Esophagus muscularis mucosa (tissue), 4 donors: ENCODE results near the gene BACE2. TPM values are rescaled to one million over a fixed set of nuclear protein-coding genes. Genes with fewer than 3 reads are reported as not detected.

ENCODE experiments used
- DNase-seq: peaks from one replicate; pipeline ENCODE4 v3.0.0-alpha.2; 2017; ENCODE audit errors: extremely low spot score
- H3K27ac ChIP-seq, 4 donors: fragments of 200-600 bp; sonication (generic); replicated peaks in 1 of 4; 1 replicate in 3 of 4; 2 replicates in 1 of 4; pipeline ENCODE4 v1.5.1; 2016 to 2019; ENCODE audit warnings: mild to moderate bottlenecking in 1 of 4
- H3K27me3 ChIP-seq, 4 donors: fragments of 200-600 bp; sonication (generic); one replicate each; pipeline versions ENCODE4 v1.5.1 to v1.6.0; 2016 to 2019
- H3K36me3 ChIP-seq, 4 donors: fragments of 200-600 bp; sonication (generic); one replicate each; pipeline ENCODE4 v1.5.1; 2016 to 2019
- H3K4me1 ChIP-seq, 4 donors: fragments of 200-600 bp; sonication (generic); one replicate each; pipeline ENCODE4 v1.5.1; 2016 to 2019
- H3K4me3 ChIP-seq, 4 donors: fragments of 200-600 bp; sonication (generic); 1 replicate in 2 of 4; 2 replicates in 2 of 4; pipeline ENCODE4 v1.5.1; 2016 to 2019; ENCODE audit warnings: mild to moderate bottlenecking in 4 of 4, moderate library complexity in 1 of 4
- H3K9me3 ChIP-seq, 4 donors: fragments of 200-600 bp; sonication (generic); 1 replicate in 3 of 4; 2 replicates in 1 of 4; pipeline ENCODE4 v1.5.1; 2016 to 2019
- EP300 ChIP-seq: sonication (generic); formaldehyde crosslinking; IDR thresholded peaks from one replicate; pipeline ENCODE4 v1.6.1; 2017; ENCODE audit warnings: antibody characterized with exemption
- POLR2A ChIP-seq: fragments of 450-650 bp; IDR thresholded peaks from one replicate; pipeline ENCODE4 v1.6.1; 2017; ENCODE audit warnings: antibody characterized with exemption, moderate library complexity, mild to moderate bottlenecking, low read depth
- POLR2AphosphoS5 ChIP-seq, 2 donors: sonication (generic); formaldehyde crosslinking; IDR thresholded peaks; one replicate each; pipeline ENCODE4 v1.6.1; 2017; ENCODE audit warnings: antibody characterized with exemption in 2 of 2
- WGBS: methylation state at CpG from one replicate; pipeline ENCODE4 v1.1.5; 2018; 5-methylcytosine and 5-hydroxymethylcytosine counted together
- intact Hi-C: fragments of 100-400 bp; cut with DNase I; formaldehyde crosslinking; loops from one replicate; pipeline ENCODE4 v1.15.1; 2023
- total RNA-seq, 4 donors: library from RNA; depleted of rRNA; stranded (reverse); fragments of >200 nt; gene quantifications; one replicate each; pipeline versions ENCODE4 v1.1.0 to v1.2.1, GENCODE V29; 2016
- TF ChIP-seq, protein P1 (sequence below), 3 experiments: fragments of 200-600 bp in 2 of 3; fragments of 450-650 bp in 1 of 3; sonication (generic) in 2 of 3; IDR thresholded peaks; one replicate each; pipeline ENCODE4 v1.5.1; 2017 to 2019; ENCODE audit warnings: antibody characterized with exemption in 3 of 3, mild to moderate bottlenecking in 2 of 3, moderate library complexity in 1 of 3

Gene BACE2
- total RNA-seq, 4 donors from 2014 or later = 44.9 to 61.6 (median 58.2) TPM

DNA sequence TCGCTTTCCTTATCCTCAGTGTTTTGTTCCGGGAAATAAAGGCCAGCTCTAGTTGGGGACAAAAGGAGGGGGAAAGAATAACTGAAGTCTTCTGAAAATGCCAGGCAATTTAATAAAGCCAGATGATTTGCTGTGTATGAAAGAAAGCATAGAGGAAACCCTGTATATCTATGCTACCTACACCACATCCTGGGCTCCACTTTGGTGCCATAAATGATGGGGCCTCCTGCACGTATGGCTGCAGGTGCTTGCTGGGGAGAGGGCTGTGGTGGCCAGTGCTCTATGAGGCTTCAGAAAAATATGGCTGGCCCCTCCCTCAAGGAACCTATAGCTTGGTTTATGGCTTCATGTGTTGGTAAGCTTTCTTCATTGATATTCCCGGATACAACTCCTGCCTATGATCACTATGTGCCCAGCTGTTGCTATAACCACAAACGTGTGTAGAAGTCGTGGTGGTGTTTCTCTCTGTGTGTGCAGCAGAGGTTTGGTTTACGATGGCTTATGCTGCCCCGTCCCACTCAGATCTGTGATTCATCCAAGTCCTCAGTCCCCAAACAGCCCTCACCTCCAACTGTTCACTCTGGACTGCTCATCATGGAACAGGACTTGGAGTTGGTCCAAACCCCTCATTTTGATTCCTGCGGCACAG is 59.5 kb downstream of the BACE2 start:
- no peaks in the 10 kb centered on the region for H3K9me3 ChIP-seq
- no peak overlapping the region for H3K4me3 ChIP-seq
- H3K27me3 ChIP-seq = no peaks in the 10 kb centered on the region
- H3K4me1 ChIP-seq = no peaks in the 10 kb centered on the region
- 84% methylated on average over 9 of the region's 9 CpGs for WGBS
- DNase-seq = no peak
- intact Hi-C loops = no loop called here
- no peak overlapping the region for H3K27ac ChIP-seq
- H3K36me3 ChIP-seq = peaks cover 0 to 45% (median 32%) of the 10 kb centered on the region in 4 donors
- no peak for TF ChIP-seq POLR2A

GRCh38 chr21:41228006-41228370 is 60.0 kb downstream of the BACE2 start:
- 97% methylated on average over 5 of the region's 5 CpGs for WGBS
- intact Hi-C loops = no loop called here
- Histone ChIP-seq H3K36me3 (peaks cover 0 to 45% (median 32%) of the 10 kb centered on the region in 4 donors), H3K27ac (no peak overlapping the region), H3K9me3 (no peaks in the 10 kb centered on the region), H3K4me1 (no peaks in the 10 kb centered on the region), H3K4me3 (no peak overlapping the region), H3K27me3 (no peaks in the 10 kb centered on the region)
- DNase-seq = no peak
- TF ChIP-seq POLR2A (no peak), EP300 (no peak), POLR2AphosphoS5 (IDR thresholded peaks at IDR 0.05) (no peak)
- TF ChIP-seq, protein P1, sequence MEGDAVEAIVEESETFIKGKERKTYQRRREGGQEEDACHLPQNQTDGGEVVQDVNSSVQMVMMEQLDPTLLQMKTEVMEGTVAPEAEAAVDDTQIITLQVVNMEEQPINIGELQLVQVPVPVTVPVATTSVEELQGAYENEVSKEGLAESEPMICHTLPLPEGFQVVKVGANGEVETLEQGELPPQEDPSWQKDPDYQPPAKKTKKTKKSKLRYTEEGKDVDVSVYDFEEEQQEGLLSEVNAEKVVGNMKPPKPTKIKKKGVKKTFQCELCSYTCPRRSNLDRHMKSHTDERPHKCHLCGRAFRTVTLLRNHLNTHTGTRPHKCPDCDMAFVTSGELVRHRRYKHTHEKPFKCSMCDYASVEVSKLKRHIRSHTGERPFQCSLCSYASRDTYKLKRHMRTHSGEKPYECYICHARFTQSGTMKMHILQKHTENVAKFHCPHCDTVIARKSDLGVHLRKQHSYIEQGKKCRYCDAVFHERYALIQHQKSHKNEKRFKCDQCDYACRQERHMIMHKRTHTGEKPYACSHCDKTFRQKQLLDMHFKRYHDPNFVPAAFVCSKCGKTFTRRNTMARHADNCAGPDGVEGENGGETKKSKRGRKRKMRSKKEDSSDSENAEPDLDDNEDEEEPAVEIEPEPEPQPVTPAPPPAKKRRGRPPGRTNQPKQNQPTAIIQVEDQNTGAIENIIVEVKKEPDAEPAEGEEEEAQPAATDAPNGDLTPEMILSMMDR (IDR thresholded peaks at IDR 0.05) = no peak

GRCh38 chr21:41228492-41228891 is 60.5 kb downstream of the BACE2 start:
- intact Hi-C loops = no loop called here
- no peak overlapping the region for H3K4me3 ChIP-seq
- 89% methylated on average over 5 of the region's 5 CpGs for WGBS
- DNase-seq = no peak
- no peaks in the 10 kb centered on the region for H3K27me3 ChIP-seq
- TF ChIP-seq POLR2AphosphoS5 (IDR thresholded peaks at IDR 0.05) (no peak), EP300 (no peak), POLR2A (no peak)
- TF ChIP-seq, protein P1 (IDR thresholded peaks at IDR 0.05) = no peak
- peaks cover 0 to 45% (median 32%) of the 10 kb centered on the region in 4 donors for H3K36me3 ChIP-seq
- H3K9me3 ChIP-seq = no peaks in the 10 kb centered on the region
- no peak overlapping the region for H3K27ac ChIP-seq
- H3K4me1 ChIP-seq = no peaks in the 10 kb centered on the region

DNA sequence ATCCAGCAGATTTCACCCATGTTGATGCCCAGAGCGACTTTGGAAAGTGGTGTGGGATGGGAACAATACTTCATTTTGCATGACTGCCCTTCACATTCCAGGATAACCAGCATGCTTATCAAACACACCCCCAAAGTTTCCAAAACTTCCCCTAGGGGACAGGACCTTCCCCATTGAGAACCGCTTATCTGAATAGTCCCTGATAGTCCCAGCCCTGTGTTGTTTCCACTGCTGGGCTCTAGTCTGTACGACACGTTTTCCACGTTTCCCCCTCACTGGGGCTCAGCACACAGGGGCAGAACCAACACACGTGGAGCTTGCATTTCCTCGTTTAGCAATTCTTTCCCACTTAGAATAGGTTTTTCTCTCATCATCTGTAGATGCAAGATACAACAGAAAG is 61.0 kb downstream of the BACE2 start:
- WGBS = 82% methylated on average over 7 of the region's 7 CpGs
- intact Hi-C loops = no loop called here

DNA sequence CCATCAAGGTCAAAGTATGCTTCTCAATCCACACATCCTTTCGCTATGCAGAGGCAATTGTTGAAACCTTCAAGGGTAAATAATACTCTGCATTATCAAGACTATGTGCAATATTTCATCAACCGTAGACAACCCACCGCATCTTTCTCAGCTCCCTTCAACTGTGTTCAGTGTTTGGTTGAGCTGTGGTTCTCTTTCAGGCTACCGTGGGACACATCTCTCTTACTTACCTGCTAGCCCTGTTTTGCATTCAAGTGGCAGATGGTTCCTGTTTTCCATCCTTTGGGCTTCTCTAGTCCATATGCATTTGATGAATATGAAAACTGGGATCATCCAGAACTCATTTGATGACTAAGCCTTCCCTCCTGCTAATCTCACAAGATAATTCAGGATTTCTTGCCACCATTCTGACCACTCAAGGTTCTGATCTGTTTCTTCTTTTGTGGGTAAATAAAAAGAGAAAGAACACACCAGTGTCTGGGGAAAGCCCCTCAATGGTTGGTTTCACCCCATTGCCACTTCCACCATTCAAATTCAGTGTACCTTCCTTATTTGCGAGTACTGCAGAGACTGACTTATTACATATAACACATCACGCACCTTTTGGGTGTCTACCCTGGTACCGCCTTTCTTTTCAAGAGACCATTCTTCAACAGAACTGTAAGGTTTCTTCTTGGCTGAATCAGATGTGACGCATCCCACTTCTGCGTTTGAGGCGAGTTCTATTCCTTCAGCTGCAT is 61.7 kb downstream of the BACE2 start:
- intact Hi-C loops = no loop called here
- TF ChIP-seq POLR2A (no peak), EP300 (no peak), POLR2AphosphoS5 (IDR thresholded peaks at IDR 0.05) (no peak)
- TF ChIP-seq, protein P1 (IDR thresholded peaks at IDR 0.05) = no peak
- DNase-seq = no peak
- WGBS = 95% methylated on average over 10 of the region's 10 CpGs
- no peaks in the 10 kb centered on the region for H3K9me3 ChIP-seq
- peaks cover 0 to 45% (median 32%) of the 10 kb centered on the region in 4 donors for H3K36me3 ChIP-seq
- H3K4me1 ChIP-seq = no peaks in the 10 kb centered on the region
- no peak overlapping the region for H3K27ac ChIP-seq
- H3K27me3 ChIP-seq = no peaks in the 10 kb centered on the region
- no peak overlapping the region for H3K4me3 ChIP-seq

More for the DNA sequence above, 61.0 kb downstream of the BACE2 start:
- Histone ChIP-seq H3K9me3 (no peaks in the 10 kb centered on the region), H3K4me1 (no peaks in the 10 kb centered on the region), H3K27ac (no peak overlapping the region), H3K36me3 (peaks cover 0 to 45% (median 32%) of the 10 kb centered on the region in 4 donors), H3K4me3 (no peak overlapping the region), H3K27me3 (no peaks in the 10 kb centered on the region)
- TF ChIP-seq EP300 (no peak), POLR2A (no peak), POLR2AphosphoS5 (IDR thresholded peaks at IDR 0.05) (no peak)
- TF ChIP-seq, protein P1 (IDR thresholded peaks at IDR 0.05) = no peak
- DNase-seq = no peak
